Calu3 (cell line): ENCODE data around the gene TMEM132D. TPM values are rescaled to one million over a fixed set of nuclear protein-coding genes. Genes with fewer than 3 reads are reported as not detected.
"Not testable (repeated sequence)": the region's sequence is repeated elsewhere in the genome, so short reads cannot be mapped to it uniquely, and the experiment has no call there.

Experiments used
- BruUV-seq: library from RNA; stranded (reverse); fragments of 400-500 nt; replicated peaks from 2 replicates; lab custom pipeline; 2021; lab: Mats Ljungman, UMichigan
- CTCF ChIA-PET: fragments of 300-600 bp; sonication (Branson Sonifier 250); formaldehyde crosslinking; loops from one replicate; lab custom pipeline; 2022; ENCODE audit warnings: antibody characterized with exemption; lab: Charles Lee
- DNase-seq: peaks from one replicate; pipeline ENCODE4 v3.0.0; 2022
- H3K27ac Mint-ChIP-seq: one replicate; pipeline ENCODE4 v1.8.0; 2022; ENCODE audit warnings: mixed read lengths; ENCODE audit not compliant: unreplicated experiment
- H3K27me3 Mint-ChIP-seq: one replicate; pipeline ENCODE4 v1.8.0; 2022; ENCODE audit warnings: mixed read lengths; ENCODE audit not compliant: unreplicated experiment
- H3K36me3 Mint-ChIP-seq: one replicate; pipeline ENCODE4 v1.8.0; 2022; ENCODE audit warnings: mild to moderate bottlenecking, moderate library complexity, mixed read lengths; ENCODE audit not compliant: insufficient read depth, unreplicated experiment
- H3K4me1 Mint-ChIP-seq: one replicate; pipeline ENCODE4 v1.8.0; 2022; ENCODE audit warnings: mild to moderate bottlenecking, low read depth, mixed read lengths; ENCODE audit not compliant: unreplicated experiment
- H3K4me3 Mint-ChIP-seq: one replicate; pipeline ENCODE4 v1.8.0; 2022; ENCODE audit warnings: mild to moderate bottlenecking, low read depth, moderate library complexity, mixed read lengths; ENCODE audit not compliant: unreplicated experiment
- H3K9me3 Mint-ChIP-seq: one replicate; pipeline ENCODE4 v1.8.0; 2022; ENCODE audit warnings: low read depth, mixed read lengths; ENCODE audit not compliant: unreplicated experiment
- intact Hi-C: fragments of 100-400 bp; cut with micrococcal nuclease; formaldehyde crosslinking; loops from one replicate; pipeline ENCODE4 v1.10.0; 2022; ENCODE audit not compliant: unreplicated experiment
- total RNA-seq: library from RNA; stranded (reverse); gene quantifications from 2 replicates; pipeline ENCODE4 v1.2.3, GENCODE V29; 2022
- TF ChIP-seq, protein P1 (sequence below): fragments of 200-600 bp; IDR thresholded peaks from one replicate; pipeline ENCODE4 v1.8.0; 2022; ENCODE audit warnings: antibody characterized with exemption; ENCODE audit not compliant: unreplicated experiment

TMEM132D gene
- total RNA-seq, 1 experiment from 2014 or later: not detected

DNA sequence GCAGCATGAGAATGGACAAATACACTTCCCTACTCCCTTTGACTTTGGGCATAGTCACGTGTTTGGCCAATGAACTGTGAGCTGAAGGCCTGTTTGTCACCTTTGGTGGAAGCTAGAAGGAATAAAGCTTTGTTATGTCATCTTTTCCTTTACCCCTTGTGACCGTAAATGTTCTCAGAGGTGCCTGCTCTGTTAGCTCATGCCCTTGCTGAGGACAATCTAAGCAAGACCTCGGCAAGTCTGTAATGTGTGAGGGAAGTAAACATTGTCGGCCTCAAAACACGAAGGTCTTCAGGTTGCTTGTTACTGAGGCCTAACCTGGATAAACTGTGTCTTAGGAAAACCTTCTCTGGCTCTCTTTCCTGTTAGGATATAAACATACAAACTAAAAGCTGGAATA lies 354.2 kb downstream of the TMEM132D start:
- intact Hi-C loops: no loop called here
- Mint-ChIP-seq H3K4me3 (no peak overlapping the region), H3K36me3 (no peaks in the 10 kb centered on the region), H3K27ac (no peak overlapping the region), H3K9me3 (peaks cover 16% of the 10 kb centered on the region), H3K27me3 (no peaks in the 10 kb centered on the region), H3K4me1 (no peaks in the 10 kb centered on the region)
- DNase-seq: no peak
- TF ChIP-seq, protein P1, sequence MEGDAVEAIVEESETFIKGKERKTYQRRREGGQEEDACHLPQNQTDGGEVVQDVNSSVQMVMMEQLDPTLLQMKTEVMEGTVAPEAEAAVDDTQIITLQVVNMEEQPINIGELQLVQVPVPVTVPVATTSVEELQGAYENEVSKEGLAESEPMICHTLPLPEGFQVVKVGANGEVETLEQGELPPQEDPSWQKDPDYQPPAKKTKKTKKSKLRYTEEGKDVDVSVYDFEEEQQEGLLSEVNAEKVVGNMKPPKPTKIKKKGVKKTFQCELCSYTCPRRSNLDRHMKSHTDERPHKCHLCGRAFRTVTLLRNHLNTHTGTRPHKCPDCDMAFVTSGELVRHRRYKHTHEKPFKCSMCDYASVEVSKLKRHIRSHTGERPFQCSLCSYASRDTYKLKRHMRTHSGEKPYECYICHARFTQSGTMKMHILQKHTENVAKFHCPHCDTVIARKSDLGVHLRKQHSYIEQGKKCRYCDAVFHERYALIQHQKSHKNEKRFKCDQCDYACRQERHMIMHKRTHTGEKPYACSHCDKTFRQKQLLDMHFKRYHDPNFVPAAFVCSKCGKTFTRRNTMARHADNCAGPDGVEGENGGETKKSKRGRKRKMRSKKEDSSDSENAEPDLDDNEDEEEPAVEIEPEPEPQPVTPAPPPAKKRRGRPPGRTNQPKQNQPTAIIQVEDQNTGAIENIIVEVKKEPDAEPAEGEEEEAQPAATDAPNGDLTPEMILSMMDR: no peak
- no TSS peak for BruUV-seq
- CTCF ChIA-PET: no interaction called here

DNA sequence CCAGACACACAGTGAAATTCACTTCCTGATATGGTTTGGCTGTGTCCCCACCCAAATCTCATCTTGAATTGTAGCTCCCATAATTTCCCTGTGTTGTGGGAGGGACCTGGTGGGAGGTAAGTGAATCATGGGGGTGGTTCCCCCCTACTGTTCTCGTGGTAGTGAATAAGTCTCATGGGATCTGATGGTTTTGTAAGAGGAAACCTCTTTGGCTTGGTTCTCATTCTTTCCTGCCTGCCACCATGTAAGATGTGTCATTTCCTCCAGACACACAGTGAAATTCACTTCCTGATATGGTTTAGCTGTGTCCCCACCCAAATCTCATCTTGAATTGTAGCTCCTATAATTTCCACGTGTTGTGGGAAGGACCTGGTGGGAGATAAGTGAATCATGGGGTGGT lies 354.8 kb downstream of the TMEM132D start:
- H3K27ac Mint-ChIP-seq, H3K4me3 Mint-ChIP-seq, BruUV-seq, H3K36me3 Mint-ChIP-seq, DNase-seq, intact Hi-C loops, H3K27me3 Mint-ChIP-seq, CTCF ChIA-PET, H3K4me1 Mint-ChIP-seq: not testable (repeated sequence)
- peaks cover 16% of the 10 kb centered on the region for H3K9me3 Mint-ChIP-seq

DNA sequence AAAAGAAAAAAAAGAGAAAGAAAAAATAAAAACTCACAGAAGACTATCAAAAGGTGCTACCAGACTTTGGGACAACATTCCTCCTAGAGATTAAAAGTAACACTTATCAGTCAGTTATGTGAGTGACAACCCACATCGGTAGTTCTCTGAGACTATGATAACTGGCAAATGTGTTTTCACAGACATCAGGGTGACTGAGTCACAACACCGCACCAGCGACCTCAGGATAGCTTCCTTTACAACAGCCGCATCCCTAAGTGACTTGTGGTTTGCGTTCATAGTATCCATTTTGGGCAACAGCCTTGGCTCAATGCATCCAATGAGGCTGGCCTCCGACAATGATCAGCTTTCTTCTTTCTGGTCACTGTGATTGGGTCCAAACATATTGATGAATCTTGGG lies 359.1 kb downstream of the TMEM132D start:
- Mint-ChIP-seq H3K27me3 (no peaks in the 10 kb centered on the region), H3K27ac (no peak overlapping the region), H3K9me3 (peaks cover 6% of the 10 kb centered on the region), H3K4me3 (no peak overlapping the region), H3K4me1 (no peaks in the 10 kb centered on the region), H3K36me3 (no peaks in the 10 kb centered on the region)
- TF ChIP-seq, protein P1: no peak
- DNase-seq: no peak
- no TSS peak for BruUV-seq
- intact Hi-C loops: no loop called here
- CTCF ChIA-PET: no interaction called here

DNA sequence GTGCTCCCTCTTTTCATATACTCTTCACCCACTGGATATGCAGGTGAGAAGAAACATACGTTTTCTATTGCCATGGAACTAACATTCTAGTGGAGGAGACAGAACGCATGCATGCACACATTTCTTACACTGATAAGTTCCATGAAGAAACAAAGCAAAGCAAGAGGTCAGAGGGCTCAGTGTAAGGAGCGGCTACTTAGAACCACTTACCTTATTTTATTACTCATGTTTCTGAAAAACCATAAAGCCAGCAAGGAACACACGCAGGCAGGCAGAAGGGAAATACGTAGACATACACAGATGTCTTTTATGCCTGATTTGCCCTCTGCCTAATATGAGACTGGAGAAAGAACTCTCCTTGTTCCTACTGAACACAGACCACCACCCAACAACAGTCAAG lies 362.9 kb downstream of the TMEM132D start:
- no peak for DNase-seq
- intact Hi-C loops: no loop called here
- Mint-ChIP-seq H3K9me3 (peaks cover 11% of the 10 kb centered on the region), H3K27me3 (no peaks in the 10 kb centered on the region), H3K27ac (no peak overlapping the region), H3K4me3 (no peak overlapping the region), H3K4me1 (no peaks in the 10 kb centered on the region), H3K36me3 (no peaks in the 10 kb centered on the region)
- CTCF ChIA-PET: no interaction called here
- no TSS peak for BruUV-seq
- TF ChIP-seq, protein P1: no peak

DNA sequence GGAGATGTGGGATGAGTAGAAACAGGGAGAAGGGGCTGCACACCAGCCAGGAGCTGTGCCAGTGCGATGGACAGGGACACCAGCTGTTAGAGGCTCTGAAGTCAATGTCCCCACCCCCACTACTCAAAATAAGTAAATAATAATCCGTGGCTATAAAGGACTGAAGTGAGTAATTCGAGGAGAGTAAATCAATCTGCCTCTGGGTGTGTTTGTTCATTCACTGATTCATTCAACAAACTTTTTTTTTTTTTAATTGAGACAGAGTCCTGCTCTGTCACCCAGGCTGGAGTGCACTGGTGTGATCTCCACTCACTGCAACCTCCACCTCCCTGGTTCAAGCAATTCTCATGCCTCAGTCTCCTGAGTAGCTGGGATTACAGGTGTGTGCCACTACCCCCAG lies 363.6 kb downstream of the TMEM132D start:
- intact Hi-C loops: no loop called here
- TF ChIP-seq, protein P1: no peak
- DNase-seq: no peak
- no TSS peak for BruUV-seq
- peaks cover 16% of the 10 kb centered on the region for H3K9me3 Mint-ChIP-seq
- CTCF ChIA-PET: no interaction called here
- no peak overlapping the region for H3K4me3 Mint-ChIP-seq
- no peaks in the 10 kb centered on the region for H3K36me3 Mint-ChIP-seq
- no peak overlapping the region for H3K27ac Mint-ChIP-seq
- H3K4me1 Mint-ChIP-seq: no peaks in the 10 kb centered on the region
- H3K27me3 Mint-ChIP-seq: no peaks in the 10 kb centered on the region

DNA sequence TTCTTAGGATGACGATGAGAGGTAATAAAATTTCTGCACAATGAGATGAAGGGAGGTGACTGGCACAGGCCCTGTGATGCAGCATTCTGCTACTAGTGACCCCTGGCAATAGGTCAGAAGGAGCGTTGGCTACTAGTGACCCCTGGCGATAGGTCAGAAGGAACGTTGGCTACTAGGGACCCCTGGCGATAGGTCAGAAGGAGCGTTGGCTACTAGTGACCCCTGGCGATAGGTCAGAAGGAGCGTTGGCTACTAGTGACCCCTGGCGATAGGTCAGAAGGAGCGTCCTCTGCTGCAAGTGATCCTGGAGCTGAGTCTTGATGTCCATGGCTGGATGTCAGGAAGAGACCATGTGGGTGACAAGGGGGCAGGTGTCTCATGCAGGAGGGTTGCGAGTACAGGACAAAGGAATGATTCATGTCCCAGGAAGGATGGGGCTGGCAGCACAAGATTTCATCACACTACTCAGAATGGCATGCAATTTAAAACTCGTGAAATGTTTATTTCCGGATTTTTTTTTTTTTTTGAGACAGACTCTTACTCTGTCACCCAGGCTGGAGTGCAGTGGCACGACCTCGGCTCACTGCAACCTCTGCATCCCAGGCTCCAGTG lies 365.0 kb downstream of the TMEM132D start:
- H3K4me3 Mint-ChIP-seq, CTCF ChIA-PET, H3K27ac Mint-ChIP-seq, H3K27me3 Mint-ChIP-seq, H3K4me1 Mint-ChIP-seq, H3K36me3 Mint-ChIP-seq, intact Hi-C loops, BruUV-seq, DNase-seq: not testable (repeated sequence)
- peaks cover 16% of the 10 kb centered on the region for H3K9me3 Mint-ChIP-seq
